OCI-LY7 (cell line): ENCODE results near the gene TDRD1.

Source experiments
- CTCF ChIP-seq: fragments of 200-600 bp; sonication (generic); conservative IDR thresholded peaks from 2 replicates; pipeline ENCODE4 v1.5.1; 2014; ENCODE audit warnings: mild to moderate bottlenecking, antibody characterized with exemption, low read length, moderate library complexity, mixed read lengths
- EZH2phosphoT487 ChIP-seq: fragments of 200-600 bp; sonication (generic); IDR thresholded peaks from 2 replicates; pipeline ENCODE4 v1.6.1; 2018; ENCODE audit warnings: low read depth, borderline replicate concordance, mild to moderate bottlenecking, mixed run types, antibody characterized with exemption, low read length, moderate library complexity, mixed read lengths

- TF ChIP-seq CTCF (no peak), EZH2phosphoT487 (no peak)
These were observed 99.7 kb downstream of the TDRD1 start for GRCh38 chr10:114278884-114279191.
